Lower leg skin (tissue), 3 donors: Measurements from ENCODE around the gene JAK3.

Experiments
- POLR2A ChIP-seq, 2 donors: fragments of 450-650 bp; IDR thresholded peaks; one replicate each; pipeline ENCODE4 v1.6.1; 2016 to 2017; ENCODE audit warnings: antibody characterized with exemption in 2 of 2, mild to moderate bottlenecking in 1 of 2, moderate library complexity in 1 of 2
- TF ChIP-seq, protein P1 (sequence below), 3 donors: fragments of 450-650 bp; IDR thresholded peaks; one replicate each; pipeline ENCODE4 v1.5.1; 2016; ENCODE audit warnings: antibody characterized with exemption in 3 of 3, mild to moderate bottlenecking in 3 of 3, moderate library complexity in 2 of 3

DNA sequence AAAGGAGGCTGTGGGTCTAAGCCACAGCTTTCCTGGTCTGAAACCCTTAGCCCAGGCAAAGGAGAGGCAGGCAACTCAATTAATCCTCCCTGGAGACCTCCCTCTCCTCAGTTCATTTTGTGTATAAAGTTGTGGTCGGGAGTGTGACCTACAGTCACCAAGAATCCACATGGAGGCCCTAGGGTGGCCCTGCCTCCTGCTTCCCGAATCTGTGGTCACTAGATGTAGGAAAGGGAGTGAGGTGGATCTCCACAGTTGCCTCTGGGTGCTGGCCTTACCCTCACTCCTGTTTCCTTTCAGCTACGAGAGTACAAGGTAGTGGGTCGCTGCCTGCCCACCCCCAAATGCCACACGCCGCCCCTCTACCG is 13.2 kb upstream of the JAK3 start:
- TF ChIP-seq, protein P1, sequence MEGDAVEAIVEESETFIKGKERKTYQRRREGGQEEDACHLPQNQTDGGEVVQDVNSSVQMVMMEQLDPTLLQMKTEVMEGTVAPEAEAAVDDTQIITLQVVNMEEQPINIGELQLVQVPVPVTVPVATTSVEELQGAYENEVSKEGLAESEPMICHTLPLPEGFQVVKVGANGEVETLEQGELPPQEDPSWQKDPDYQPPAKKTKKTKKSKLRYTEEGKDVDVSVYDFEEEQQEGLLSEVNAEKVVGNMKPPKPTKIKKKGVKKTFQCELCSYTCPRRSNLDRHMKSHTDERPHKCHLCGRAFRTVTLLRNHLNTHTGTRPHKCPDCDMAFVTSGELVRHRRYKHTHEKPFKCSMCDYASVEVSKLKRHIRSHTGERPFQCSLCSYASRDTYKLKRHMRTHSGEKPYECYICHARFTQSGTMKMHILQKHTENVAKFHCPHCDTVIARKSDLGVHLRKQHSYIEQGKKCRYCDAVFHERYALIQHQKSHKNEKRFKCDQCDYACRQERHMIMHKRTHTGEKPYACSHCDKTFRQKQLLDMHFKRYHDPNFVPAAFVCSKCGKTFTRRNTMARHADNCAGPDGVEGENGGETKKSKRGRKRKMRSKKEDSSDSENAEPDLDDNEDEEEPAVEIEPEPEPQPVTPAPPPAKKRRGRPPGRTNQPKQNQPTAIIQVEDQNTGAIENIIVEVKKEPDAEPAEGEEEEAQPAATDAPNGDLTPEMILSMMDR (IDR thresholded peaks at IDR 0.05): no peak
- TF ChIP-seq POLR2A (IDR thresholded peaks at IDR 0.05): no peak
